ENCODE measurements around the gene MYCBPAP. TPM values are rescaled to one million over a fixed set of nuclear protein-coding genes. Genes with fewer than 3 reads are reported as not detected.

The MYCBPAP gene
- total and polyA plus RNA-seq, 2 donors (not counting 1 experiment from before 2014, with no cell fraction given) = 0.16 to 3.0 TPM

- H3K27ac ChIP-seq (ENCODE audit: insufficient read depth, low read length) = no peak overlapping the region
- no peaks in the 10 kb centered on the region for H3K36me3 ChIP-seq (ENCODE audit: control insufficient read depth, insufficient read depth, low read length)
- no peak overlapping the region for H3K4me3 ChIP-seq (replicated peaks in 1 of 4; ENCODE audit: control extremely low read depth in 1 of 4, insufficient read depth in 1 of 4, low read depth in 3 of 4, low read length in 4 of 4)
- no peak overlapping the region for H2AFZ ChIP-seq (ENCODE audit: low read length)
- H3K4me1 ChIP-seq (ENCODE audit: control insufficient read depth, extremely low read depth, insufficient read depth, low read length) = no peaks in the 10 kb centered on the region
- H3K9ac ChIP-seq (ENCODE audit: insufficient read depth, low read length) = no peak overlapping the region
- no peaks in the 10 kb centered on the region for H3K9me3 ChIP-seq (ENCODE audit: control insufficient read depth, insufficient read depth, low read depth, low read length)
- H3K27me3 ChIP-seq (ENCODE audit: control insufficient read depth, insufficient read depth, low read length) = no peaks in the 10 kb centered on the region
- no peak overlapping the region for H3K4me2 ChIP-seq (ENCODE audit: extremely low read depth, insufficient read depth, low read length)
- DNase-seq (ENCODE audit: low read depth in 2 of 2) = peak in 1 of 2 donors; percentile 38
- H4K20me1 ChIP-seq (ENCODE audit: control insufficient read depth, extremely low read depth, insufficient read depth, low read length) = no peaks in the 10 kb centered on the region
- no peaks in the 10 kb centered on the region for H3K79me2 ChIP-seq (ENCODE audit: control insufficient read depth, insufficient read depth, low read length)
- TF ChIP-seq EZH2 (IDR thresholded peaks at IDR 0.05; ENCODE audit: low read length, missing control alignments) (no peak), CTCF (conservative IDR thresholded peaks at IDR 0.05 in 1 of 2, IDR thresholded peaks at IDR 0.05 in 1 of 2; ENCODE audit: low read depth in 1 of 2, low read length in 2 of 2) (no peak)
Observed at GRCh38 chr17:50511058-50511457, 2.8 kb downstream of the MYCBPAP start.

GRCh38 chr17:50513495-50513894 lies 5.3 kb downstream of the MYCBPAP start:
- Histone ChIP-seq H3K36me3 (ENCODE audit: control insufficient read depth, insufficient read depth, low read length) (no peaks in the 10 kb centered on the region), H3K27ac (ENCODE audit: insufficient read depth, low read length) (no peak overlapping the region), H3K4me2 (ENCODE audit: extremely low read depth, insufficient read depth, low read length) (no peak overlapping the region), H2AFZ (ENCODE audit: low read length) (no peak overlapping the region), H3K27me3 (ENCODE audit: control insufficient read depth, insufficient read depth, low read length) (peaks cover 3% of the 10 kb centered on the region), H3K9ac (ENCODE audit: insufficient read depth, low read length) (no peak overlapping the region), H3K9me3 (ENCODE audit: control insufficient read depth, insufficient read depth, low read depth, low read length) (no peaks in the 10 kb centered on the region), H3K4me1 (ENCODE audit: control insufficient read depth, extremely low read depth, insufficient read depth, low read length) (no peaks in the 10 kb centered on the region), H4K20me1 (ENCODE audit: control insufficient read depth, extremely low read depth, insufficient read depth, low read length) (no peaks in the 10 kb centered on the region), H3K4me3 (replicated peaks in 1 of 4; ENCODE audit: control extremely low read depth in 1 of 4, insufficient read depth in 1 of 4, low read depth in 3 of 4, low read length in 4 of 4) (no peak overlapping the region), H3K79me2 (ENCODE audit: control insufficient read depth, insufficient read depth, low read length) (no peaks in the 10 kb centered on the region)
- no peak for DNase-seq (ENCODE audit: low read depth in 2 of 2)
- TF ChIP-seq CTCF (conservative IDR thresholded peaks at IDR 0.05 in 1 of 2, IDR thresholded peaks at IDR 0.05 in 1 of 2; ENCODE audit: low read depth in 1 of 2, low read length in 2 of 2) = no peak
- no peak for TF ChIP-seq EZH2 (IDR thresholded peaks at IDR 0.05; ENCODE audit: low read length, missing control alignments)

- Histone ChIP-seq H3K27me3 (ENCODE audit: control insufficient read depth, insufficient read depth, low read length) (peaks cover 3% of the 10 kb centered on the region), H3K79me2 (ENCODE audit: control insufficient read depth, insufficient read depth, low read length) (no peaks in the 10 kb centered on the region), H3K9me3 (ENCODE audit: control insufficient read depth, insufficient read depth, low read depth, low read length) (no peaks in the 10 kb centered on the region), H3K4me3 (replicated peaks in 1 of 4; ENCODE audit: control extremely low read depth in 1 of 4, insufficient read depth in 1 of 4, low read depth in 3 of 4, low read length in 4 of 4) (no peak overlapping the region), H3K4me1 (ENCODE audit: control insufficient read depth, extremely low read depth, insufficient read depth, low read length) (no peaks in the 10 kb centered on the region), H3K27ac (ENCODE audit: insufficient read depth, low read length) (no peak overlapping the region), H2AFZ (ENCODE audit: low read length) (no peak overlapping the region), H4K20me1 (ENCODE audit: control insufficient read depth, extremely low read depth, insufficient read depth, low read length) (no peaks in the 10 kb centered on the region), H3K36me3 (ENCODE audit: control insufficient read depth, insufficient read depth, low read length) (no peaks in the 10 kb centered on the region), H3K4me2 (ENCODE audit: extremely low read depth, insufficient read depth, low read length) (no peak overlapping the region), H3K9ac (ENCODE audit: insufficient read depth, low read length) (no peak overlapping the region)
- TF ChIP-seq CTCF (conservative IDR thresholded peaks at IDR 0.05 in 1 of 2, IDR thresholded peaks at IDR 0.05 in 1 of 2; ENCODE audit: low read depth in 1 of 2, low read length in 2 of 2) = no peak
- no peak for TF ChIP-seq EZH2 (IDR thresholded peaks at IDR 0.05; ENCODE audit: low read length, missing control alignments)
- no peak for DNase-seq (ENCODE audit: low read depth in 2 of 2)
Observed at GRCh38 chr17:50514388-50514787, 6.1 kb downstream of the MYCBPAP start.
